H1 (cell line): Measurements from ENCODE around the gene OSBPL3. TPM values are rescaled to one million over a fixed set of nuclear protein-coding genes. Genes with fewer than 3 reads are reported as not detected.

Experiments
- CTCF ChIA-PET: fragments of 300-600 bp; sonication (Branson Sonifier 250); formaldehyde crosslinking; loops from one replicate; lab custom pipeline; 2021; ENCODE audit not compliant: partially characterized antibody; lab: Charles Lee
- POLR2A ChIA-PET: fragments of 300-600 bp; sonication (Branson Sonifier 250); formaldehyde crosslinking; loops from one replicate; lab custom pipeline; 2021; ENCODE audit warnings: inconsistent platforms; ENCODE audit not compliant: partially characterized antibody; lab: Charles Lee
- DNase-seq, 2 experiments: peaks; one replicate each; pipeline versions ENCODE4 v3.0.0 to v3.0.0-alpha.2; 2010 to 2022; ENCODE audit warnings: low spot score in 2 of 2, low read depth in 1 of 2, mixed read lengths in 1 of 2
- FAIRE-seq: peaks from 2 replicates; lab custom pipeline; 2011; peaks lifted over from hg19 to GRCh38; lab: Jason Lieb, UNC
- H2AFZ ChIP-seq: 2 replicates; pipeline ENCODE4 v1.8.1; 2012; ENCODE audit warnings: low read length, inconsistent platforms
- H2AK5ac ChIP-seq: 2 replicates; pipeline ENCODE4 v1.6.1; 2013; ENCODE audit warnings: low read depth, low read length
- H2BK120ac ChIP-seq: replicated peaks from 2 replicates; pipeline ENCODE3; 2013; ENCODE audit warnings: low read depth, low read length, inconsistent platforms
- H2BK12ac ChIP-seq: 2 replicates; pipeline ENCODE4 v1.6.1; 2013; ENCODE audit warnings: low read depth, low read length
- H2BK15ac ChIP-seq: 2 replicates; pipeline ENCODE4 v1.6.1; 2013; ENCODE audit warnings: low read length
- H2BK20ac ChIP-seq: 2 replicates; pipeline ENCODE4 v1.6.1; 2013; ENCODE audit warnings: low read length
- H2BK5ac ChIP-seq: 2 replicates; pipeline ENCODE4 v1.6.1; 2013; ENCODE audit warnings: low read depth, low read length
- H3K14ac ChIP-seq: 2 replicates; pipeline ENCODE4 v1.6.1; 2013; ENCODE audit warnings: inconsistent platforms; ENCODE audit not compliant: insufficient read length
- H3K18ac ChIP-seq: 2 replicates; pipeline ENCODE4 v1.6.1; 2013; ENCODE audit warnings: low read length; ENCODE audit errors: extremely low read depth
- H3K23ac ChIP-seq: 2 replicates; pipeline ENCODE4 v1.6.1; 2013; ENCODE audit warnings: inconsistent platforms; ENCODE audit not compliant: insufficient read length
- H3K23me2 ChIP-seq: 2 replicates; pipeline ENCODE4 v1.6.1; 2013; ENCODE audit warnings: low read depth, low read length
- H3K27ac ChIP-seq: 2 replicates; pipeline ENCODE4 v1.6.1; 2011; ENCODE audit warnings: low read depth, low read length, inconsistent platforms
- H3K27me3 ChIP-seq, 4 experiments: replicated peaks in 1 of 4; 1 replicate in 1 of 4; 2 replicates in 3 of 4; pipeline versions ENCODE4 v1.6.1 to v1.8.1; 2011 to 2013; ENCODE audit warnings: low read length in 3 of 4, mild to moderate bottlenecking in 3 of 4, inconsistent platforms in 2 of 4, mixed read lengths in 2 of 4, moderate library complexity in 1 of 4; ENCODE audit not compliant: control insufficient read depth in 3 of 4, insufficient read depth in 3 of 4; ENCODE audit errors: extremely low read depth in 1 of 4
- H3K36me3 ChIP-seq, 4 experiments: 2 replicates each; pipeline versions ENCODE4 v1.6.1 to v1.8.1; 2011 to 2013; ENCODE audit warnings: mild to moderate bottlenecking in 4 of 4, low read length in 3 of 4, moderate library complexity in 2 of 4, control low read depth in 1 of 4, inconsistent platforms in 1 of 4; ENCODE audit not compliant: insufficient read depth in 4 of 4, control insufficient read depth in 2 of 4
- H3K4ac ChIP-seq: replicated peaks from 2 replicates; pipeline ENCODE3; 2013; ENCODE audit warnings: low read length, low read depth, mixed read lengths, inconsistent platforms; ENCODE audit not compliant: insufficient read length
- H3K4me1 ChIP-seq, 4 experiments: replicated peaks in 1 of 4; 1 replicate in 1 of 4; 2 replicates in 3 of 4; pipeline versions ENCODE4 v1.6.1 to v1.8.1; 2011 to 2013; ENCODE audit warnings: low read length in 3 of 4, inconsistent platforms in 2 of 4, mixed read lengths in 1 of 4; ENCODE audit not compliant: insufficient read depth in 4 of 4, control insufficient read depth in 3 of 4
- H3K4me2 ChIP-seq, 2 experiments: 2 replicates each; pipeline versions ENCODE4 v1.6.1 to v1.8.1; 2011 to 2013; ENCODE audit warnings: low read depth in 2 of 2, low read length in 2 of 2, control low read depth in 1 of 2, inconsistent platforms in 1 of 2, mild to moderate bottlenecking in 1 of 2; ENCODE audit not compliant: insufficient read depth in 1 of 2
- H3K4me3 ChIP-seq, 4 experiments: fragments of 200-600, 300-600 bp in 1 of 4; sonication (generic), shearing (Covaris generic), sonication (Bioruptor Twin) in 1 of 4; 2 replicates each; pipeline versions ENCODE4 v1.5.1 to v1.8.1; 2011 to 2016; ENCODE audit warnings: low read length in 4 of 4, low read depth in 3 of 4, control low read depth in 2 of 4, inconsistent platforms in 2 of 4, mild to moderate bottlenecking in 2 of 4, mixed read lengths in 1 of 4, moderate library complexity in 1 of 4; ENCODE audit not compliant: insufficient read depth in 2 of 4; ENCODE audit errors: extremely low read depth in 1 of 4
- H3K56ac ChIP-seq: replicated peaks from 2 replicates; pipeline ENCODE3; 2013; ENCODE audit warnings: low read depth, mild to moderate bottlenecking, mixed read lengths, low read length, inconsistent platforms; ENCODE audit not compliant: insufficient read length
- H3K79me1 ChIP-seq: 2 replicates; pipeline ENCODE4 v1.6.1; 2013; ENCODE audit warnings: low read depth, low read length, control low read depth
- H3K79me2 ChIP-seq, 2 experiments: 2 replicates each; pipeline versions ENCODE4 v1.6.1 to v1.8.1; 2012 to 2013; ENCODE audit warnings: low read length in 2 of 2, mild to moderate bottlenecking in 2 of 2, inconsistent platforms in 1 of 2; ENCODE audit not compliant: insufficient read depth in 2 of 2, control insufficient read depth in 1 of 2
- H3K9ac ChIP-seq, 4 experiments: replicated peaks in 1 of 4; 1 replicate in 1 of 4; 2 replicates in 3 of 4; pipeline versions ENCODE4 v1.6.1 to v1.8.1; 2011 to 2013; ENCODE audit warnings: low read depth in 3 of 4, low read length in 3 of 4, control low read depth in 2 of 4, mild to moderate bottlenecking in 2 of 4, moderate library complexity in 2 of 4, inconsistent platforms in 1 of 4; ENCODE audit errors: extremely low read depth in 1 of 4
- H3K9me3 ChIP-seq, 2 experiments: 2 replicates each; pipeline versions ENCODE4 v1.6.1 to v1.8.1; 2012 to 2013; ENCODE audit warnings: mild to moderate bottlenecking in 2 of 2, moderate library complexity in 2 of 2, control low read depth in 1 of 2, inconsistent platforms in 1 of 2, low read depth in 1 of 2, low read length in 1 of 2, mixed read lengths in 1 of 2; ENCODE audit not compliant: insufficient read depth in 2 of 2
- H4K20me1 ChIP-seq, 2 experiments: replicated peaks in 1 of 2; 2 replicates each; pipeline versions ENCODE3 to v1.8.1; 2011 to 2013; ENCODE audit warnings: inconsistent platforms in 2 of 2, low read length in 2 of 2, mild to moderate bottlenecking in 1 of 2; ENCODE audit not compliant: insufficient read depth in 2 of 2, control insufficient read depth in 1 of 2
- H4K5ac ChIP-seq: 2 replicates; pipeline ENCODE4 v1.6.1; 2013; ENCODE audit warnings: low read length, low read depth, mixed read lengths, inconsistent platforms; ENCODE audit not compliant: insufficient read length
- H4K8ac ChIP-seq: 2 replicates; pipeline ENCODE4 v1.8.0; 2013; ENCODE audit warnings: mild to moderate bottlenecking, moderate library complexity, low read length, inconsistent platforms; ENCODE audit not compliant: insufficient read depth; ENCODE audit errors: extremely low read depth
- H4K91ac ChIP-seq: replicated peaks from 2 replicates; pipeline ENCODE3; 2013; ENCODE audit warnings: low read length, mixed read lengths, inconsistent platforms; ENCODE audit not compliant: insufficient read length
- CBX5 ChIP-seq: fragments of 300-800, 300-1000 bp; sonication (generic); IDR thresholded peaks from 2 replicates; pipeline ENCODE4 v1.7.1; 2016; ENCODE audit warnings: antibody characterized with exemption, low read length, low read depth
- POLR2AphosphoS5 ChIP-seq: IDR thresholded peaks from 2 replicates; pipeline ENCODE4 v1.6.1; 2011; ENCODE audit warnings: low read depth, low read length
- polyA plus RNA-seq, 7 experiments: library from polyadenylated mRNA; depleted of rRNA in 3 of 7; stranded (reverse) in 5 of 7; unstranded in 2 of 7; fragments of >200 nt in 5 of 7; fragments of 200-250 nt in 2 of 7; gene quantifications; 1 replicate in 5 of 7; 2 replicates in 1 of 7; 4 replicates in 1 of 7; pipeline versions ENCODE4 v1.2.1 to v1.2.3, GENCODE V29; 2011 to 2013; ENCODE audit warnings: missing spikeins in 2 of 7, mixed read lengths in 2 of 7
- total RNA-seq: library from RNA; stranded (reverse); fragmentation: NEBNext Ultra II Directional; extraction: Animal tissue kit (Norgen Biotek cat#: 25700); gene quantifications from 2 replicates; pipeline ENCODE4 v1.2.1, GENCODE V29; 2021
- TF ChIP-seq, protein P1 (sequence below): IDR thresholded peaks from 2 replicates; pipeline ENCODE4 v1.6.1; 2011; ENCODE audit warnings: low read depth, mild to moderate bottlenecking, low read length; ENCODE audit not compliant: insufficient read depth

The OSBPL3 gene
- total and polyA plus RNA-seq, 2 of the 8 experiments (the other 6 are each of a cell fraction or from before 2014, with no cell fraction given): 2.8 to 13.9 TPM

DNA sequence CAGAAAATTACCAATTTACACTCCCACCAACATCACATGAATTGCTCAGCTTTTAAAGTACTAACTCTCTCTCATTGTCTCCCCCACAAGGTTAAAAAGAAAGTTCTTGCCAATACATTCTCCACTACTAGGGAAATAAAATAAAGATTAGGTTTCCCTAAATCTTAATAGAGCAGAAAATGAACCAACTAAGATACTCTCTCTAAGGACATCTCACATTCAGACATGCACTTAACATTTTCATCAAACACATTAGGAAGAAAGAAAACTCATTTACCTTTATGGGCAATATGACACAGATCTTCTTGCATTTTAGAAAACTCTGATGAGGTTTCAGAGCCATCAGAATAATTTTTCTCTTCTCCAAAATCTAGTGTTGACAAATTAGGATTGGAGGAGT is 118.6 kb downstream of the OSBPL3 start:
- H2BK5ac ChIP-seq: no peak overlapping the region
- no peak overlapping the region for H3K56ac ChIP-seq
- H3K4me1 ChIP-seq: no peaks in the 10 kb centered on the region
- no peak overlapping the region for H3K4me3 ChIP-seq
- DNase-seq: no peak
- no peak overlapping the region for H2BK12ac ChIP-seq
- no peak overlapping the region for H2AK5ac ChIP-seq
- H2BK20ac ChIP-seq: no peak overlapping the region
- H3K18ac ChIP-seq: no peak overlapping the region
- no peak overlapping the region for H3K23ac ChIP-seq
- H3K4ac ChIP-seq: no peak overlapping the region
- CTCF ChIA-PET: interaction anchor here (1.7 kb wide), 1 partner anchor 17 kb away, joined by 4 read pairs; no protein-coding TSS in a partner anchor
- no peak overlapping the region for H3K9ac ChIP-seq
- no peak overlapping the region for H2AFZ ChIP-seq
- no peaks in the 10 kb centered on the region for H3K27me3 ChIP-seq
- FAIRE-seq: no peak
- no peak overlapping the region for H4K91ac ChIP-seq
- H3K4me2 ChIP-seq: no peak overlapping the region
- no peak overlapping the region for H4K8ac ChIP-seq
- peaks cover 0 to 4% (median 0%) of the 10 kb centered on the region in 4 experiments; a peak in 1 of 8 replicates for H3K36me3 ChIP-seq
- no peaks in the 10 kb centered on the region for H3K9me3 ChIP-seq
- no peaks in the 10 kb centered on the region for H3K23me2 ChIP-seq
- no peaks in the 10 kb centered on the region for H3K79me1 ChIP-seq
- H2BK15ac ChIP-seq: no peak overlapping the region
- no peaks in the 10 kb centered on the region for H4K20me1 ChIP-seq
- H3K27ac ChIP-seq: no peak overlapping the region
- POLR2A ChIA-PET: no interaction called here
- H4K5ac ChIP-seq: no peak overlapping the region
- TF ChIP-seq POLR2AphosphoS5: no peak
- TF ChIP-seq, protein P1, sequence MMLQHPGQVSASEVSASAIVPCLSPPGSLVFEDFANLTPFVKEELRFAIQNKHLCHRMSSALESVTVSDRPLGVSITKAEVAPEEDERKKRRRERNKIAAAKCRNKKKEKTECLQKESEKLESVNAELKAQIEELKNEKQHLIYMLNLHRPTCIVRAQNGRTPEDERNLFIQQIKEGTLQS: no peak
- no peak for TF ChIP-seq CBX5
- H3K79me2 ChIP-seq: no peaks in the 10 kb centered on the region
- H2BK120ac ChIP-seq: no peak overlapping the region
- H3K14ac ChIP-seq: no peak overlapping the region
